Midbrain (tissue), 1 donor: ENCODE data around the gene SH2D1A.
"Not testable (repeated sequence)": the region's sequence is repeated elsewhere in the genome, so short reads cannot be mapped to it uniquely, and the experiment has no call there.

Source experiments
- DNase-seq: peaks from one replicate; lab custom pipeline; 2025; lab: John Stamatoyannopoulos, UW

Gene SH2D1A

DNA sequence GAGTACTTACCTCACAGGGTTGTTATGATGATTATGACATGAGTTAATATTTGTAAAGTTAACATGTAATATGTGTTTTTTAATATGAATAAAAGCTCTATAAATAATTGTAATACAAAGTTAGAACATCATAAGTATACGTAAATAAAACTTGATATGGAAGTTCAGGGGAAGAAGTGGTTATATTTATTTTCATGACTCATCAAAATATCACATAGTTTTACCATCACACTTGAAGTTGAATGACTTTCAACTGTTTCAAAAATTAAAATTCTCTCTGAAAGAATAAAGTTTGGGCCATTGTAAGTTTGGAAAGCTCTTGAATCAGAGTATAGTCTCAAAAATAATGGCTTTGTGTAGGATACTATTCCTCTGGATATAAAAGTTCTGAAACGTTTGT is 8.3 kb downstream of the SH2D1A start:
- no peak for DNase-seq

DNA sequence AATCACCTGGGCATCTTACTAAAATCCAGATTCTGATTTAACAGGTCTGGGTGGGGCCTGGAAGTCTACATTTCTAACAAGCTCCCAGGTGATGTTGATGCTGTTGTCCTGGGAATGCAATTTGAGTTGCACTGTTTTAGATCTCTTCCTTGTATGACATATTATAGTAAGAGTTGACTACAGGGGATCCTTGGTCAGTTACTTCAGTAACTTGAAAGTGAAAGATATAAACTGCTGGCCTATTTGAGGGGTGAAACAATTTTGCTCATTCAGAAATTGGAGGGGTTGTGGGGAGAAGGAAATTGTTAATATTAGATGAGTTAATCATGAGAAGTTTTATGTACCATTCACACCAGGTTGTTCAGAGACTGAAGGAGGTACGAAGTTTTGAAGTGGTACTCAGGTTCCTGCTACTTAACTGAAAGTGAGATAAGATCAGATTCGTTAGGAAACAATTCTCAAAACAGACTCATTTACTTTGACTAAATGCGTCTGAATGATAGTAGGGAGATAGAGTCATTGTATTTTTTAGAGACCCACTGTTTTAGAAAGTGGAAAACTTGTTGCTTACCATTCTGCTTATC is 12.5 kb downstream of the SH2D1A start:
- no peak for DNase-seq

DNA sequence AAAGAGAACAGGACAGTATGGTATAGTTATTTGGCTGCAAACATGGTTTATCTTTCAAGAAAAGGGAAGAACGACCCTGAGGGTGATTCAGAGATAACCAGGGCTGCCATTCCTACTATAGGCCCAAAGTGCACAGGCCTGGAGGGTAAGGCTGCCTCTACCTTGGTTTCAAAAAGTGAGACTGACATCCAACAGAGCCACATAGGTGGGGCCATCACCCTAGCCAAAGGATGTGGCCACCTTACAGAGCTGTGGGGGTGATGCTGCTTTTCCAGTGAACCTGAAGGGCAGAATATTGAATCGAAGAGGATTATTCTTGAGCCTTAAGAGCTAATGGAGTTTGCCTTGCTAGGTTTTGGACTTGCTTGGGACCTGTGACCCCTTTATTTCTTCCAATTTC is 15.7 kb downstream of the SH2D1A start:
- no peak for DNase-seq

DNA sequence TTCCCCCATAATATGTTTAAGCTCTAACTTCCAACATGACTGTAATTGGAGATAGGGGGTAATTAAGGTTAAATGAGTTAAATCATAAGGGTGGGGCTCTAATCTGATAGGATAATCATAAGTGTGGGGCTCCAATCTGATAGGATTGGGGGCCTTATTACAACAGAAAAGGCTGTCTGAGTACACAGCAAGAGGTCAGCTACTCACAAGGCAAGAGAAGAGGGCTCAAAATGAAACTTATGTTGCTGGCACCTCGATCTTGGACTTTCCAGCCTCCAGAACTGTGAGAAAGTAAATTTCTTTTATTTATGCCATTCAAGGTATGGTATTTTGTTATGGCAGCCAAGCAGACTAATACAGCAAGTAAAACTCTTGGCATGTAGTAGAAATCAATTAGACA is 16.4 kb downstream of the SH2D1A start:
- DNase-seq, result no peak

DNA sequence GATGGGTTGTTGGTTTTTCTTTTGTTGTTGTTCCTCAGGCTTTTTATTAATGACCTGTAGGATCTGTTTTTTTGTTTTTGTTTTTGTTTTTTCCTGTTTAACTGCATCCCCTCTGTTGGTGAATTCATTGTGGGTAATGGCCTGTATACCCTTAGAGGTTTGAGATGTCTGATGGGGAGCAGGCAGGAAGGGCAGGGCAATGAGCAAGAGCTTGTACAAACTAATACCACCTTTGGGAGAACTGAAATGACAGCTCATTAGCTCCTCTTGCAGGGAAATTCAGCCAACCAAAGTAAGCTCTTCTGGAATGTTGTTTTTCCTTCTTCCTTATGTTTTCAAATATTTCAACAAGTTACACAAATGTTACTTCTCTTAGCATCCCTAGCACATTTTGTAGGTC is 23.4 kb downstream of the SH2D1A start:
- DNase-seq, result no peak

DNA sequence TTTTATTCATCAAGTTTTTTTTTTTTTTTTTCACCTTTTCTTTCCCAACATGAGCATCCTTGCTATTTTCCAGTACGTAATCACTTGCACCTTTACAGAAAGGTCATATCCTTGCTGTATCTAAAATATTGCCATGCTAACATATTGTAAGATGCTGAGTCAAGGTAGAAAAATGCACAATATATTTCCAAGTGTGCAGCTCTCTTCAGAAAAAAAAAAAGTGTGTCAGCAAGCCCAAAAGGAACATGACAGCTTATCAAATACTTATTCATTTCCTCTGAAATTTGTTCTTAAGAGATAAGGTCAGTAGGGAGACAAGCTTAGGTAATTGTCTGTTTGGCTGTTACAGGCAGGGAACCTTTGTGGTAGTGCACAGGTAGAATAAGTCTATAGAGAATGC is 27.0 kb downstream of the SH2D1A start:
- no peak for DNase-seq

DNA sequence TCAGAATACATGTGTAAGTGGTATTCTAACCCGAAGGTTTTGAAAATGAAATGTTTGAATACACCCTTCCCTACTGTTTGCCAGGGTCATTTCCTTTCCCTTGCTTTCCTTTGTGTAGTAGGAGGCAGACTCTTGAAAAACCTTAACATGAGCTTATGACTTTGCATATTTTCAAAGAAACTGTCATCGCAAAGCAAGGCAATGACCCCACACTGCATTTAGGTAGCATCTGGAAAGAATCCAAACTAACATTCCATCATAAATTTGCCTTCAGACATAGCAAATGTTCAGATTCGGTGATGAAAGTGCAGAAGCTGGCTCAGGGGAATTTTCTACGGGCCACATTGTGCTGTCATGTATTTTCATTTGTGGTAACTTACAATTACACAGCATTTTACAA is 32.3 kb downstream of the SH2D1A start:
- DNase-seq, result no peak

DNA sequence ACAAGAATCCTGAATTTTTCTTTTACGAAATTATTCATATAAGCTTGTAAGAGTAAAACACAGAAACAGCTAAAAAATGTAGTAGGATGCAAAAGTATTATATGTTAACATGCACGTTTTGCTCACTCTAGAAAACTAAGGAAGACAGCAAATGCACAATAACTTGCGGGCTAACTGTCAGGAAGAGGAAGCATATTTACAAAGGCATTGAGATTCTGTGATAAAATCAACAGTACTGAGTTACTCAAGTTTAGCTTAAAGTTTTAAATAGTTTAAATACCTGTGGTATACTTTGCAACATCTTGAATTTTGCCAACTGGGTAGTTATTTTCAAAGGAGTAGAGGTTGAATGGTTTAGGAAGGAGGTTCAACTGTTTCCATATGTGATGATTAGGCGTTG is 37.0 kb downstream of the SH2D1A start:
- DNase-seq, result no peak

DNA sequence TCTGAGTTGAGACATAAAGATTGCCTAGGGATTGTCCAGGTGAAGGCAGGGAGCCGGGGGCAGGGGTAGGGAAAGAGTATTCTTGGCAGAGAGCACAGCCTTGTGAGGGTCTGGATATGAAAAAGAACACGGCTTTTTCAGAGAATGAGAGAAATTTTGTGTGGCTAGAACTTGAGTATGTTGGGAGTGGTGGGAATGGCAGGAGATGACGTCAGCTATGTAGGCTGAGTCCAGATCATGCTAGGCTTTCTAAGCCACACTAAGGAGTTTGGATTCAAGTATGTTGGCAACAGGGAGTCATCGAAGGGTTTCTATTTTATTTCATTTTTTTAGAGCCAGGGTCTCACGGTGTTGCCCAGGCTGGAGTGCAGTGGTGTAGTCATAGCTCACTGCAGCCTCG is 40.0 kb downstream of the SH2D1A start:
- no peak for DNase-seq

DNA sequence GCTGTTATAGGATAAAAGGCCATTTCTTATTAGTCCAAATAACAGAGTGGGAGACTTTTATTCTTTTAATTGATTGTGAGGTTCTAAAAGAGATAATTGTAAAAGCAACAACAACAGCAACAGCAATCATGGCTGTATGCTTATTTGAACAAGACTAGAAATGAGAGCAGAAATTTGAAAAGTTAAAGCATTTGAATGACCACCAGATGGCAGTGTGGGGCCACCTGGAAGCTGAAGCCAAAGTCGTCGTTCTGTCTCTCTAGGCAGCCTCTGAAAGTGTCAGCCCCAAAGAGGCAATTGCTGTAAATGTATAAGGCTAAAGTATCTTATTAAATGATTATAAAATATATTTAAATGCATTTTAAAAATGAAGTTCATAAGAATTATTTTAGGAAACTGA is 42.2 kb downstream of the SH2D1A start:
- peak; percentile 71 for DNase-seq

DNA sequence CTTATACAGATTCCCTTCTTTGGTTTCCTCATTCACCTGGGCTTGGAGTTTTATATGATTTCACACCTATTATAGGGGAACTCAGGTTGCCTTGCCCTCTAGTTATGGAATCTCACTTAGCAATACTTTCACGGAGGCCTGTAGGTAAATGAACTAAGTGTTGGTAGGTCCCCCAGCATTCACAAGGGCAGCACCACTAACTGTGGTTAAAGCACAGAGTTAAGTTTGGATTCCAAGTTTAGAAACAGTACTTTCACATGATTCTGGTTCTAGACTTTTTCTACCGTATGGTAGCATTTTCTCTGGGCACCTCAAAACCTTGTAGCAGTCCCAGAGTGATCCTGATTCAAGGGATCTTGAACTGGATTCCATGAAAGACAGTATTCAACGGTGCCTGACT is 46.4 kb downstream of the SH2D1A start:
- no peak for DNase-seq

DNA sequence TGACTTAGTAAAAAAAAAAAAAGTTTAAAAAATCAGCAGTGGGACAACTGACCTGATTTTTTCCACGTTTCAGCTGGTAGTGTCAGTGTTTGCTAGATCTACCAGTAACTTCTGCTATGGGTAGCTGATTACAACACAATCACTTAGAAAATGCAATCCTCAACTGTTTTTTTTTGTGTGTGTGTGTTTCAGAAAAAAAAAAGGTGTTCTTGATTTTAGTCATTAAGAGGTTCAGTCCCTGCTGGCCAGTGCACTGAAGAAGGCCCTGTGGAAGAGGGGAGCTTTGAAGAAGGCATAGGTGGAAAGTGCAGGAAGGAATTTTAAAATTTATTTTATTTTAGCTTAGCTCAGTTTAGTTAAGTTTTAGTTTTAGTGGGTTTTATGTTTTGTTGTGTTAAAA is 46.9 kb downstream of the SH2D1A start:
- DNase-seq, result no peak

DNA sequence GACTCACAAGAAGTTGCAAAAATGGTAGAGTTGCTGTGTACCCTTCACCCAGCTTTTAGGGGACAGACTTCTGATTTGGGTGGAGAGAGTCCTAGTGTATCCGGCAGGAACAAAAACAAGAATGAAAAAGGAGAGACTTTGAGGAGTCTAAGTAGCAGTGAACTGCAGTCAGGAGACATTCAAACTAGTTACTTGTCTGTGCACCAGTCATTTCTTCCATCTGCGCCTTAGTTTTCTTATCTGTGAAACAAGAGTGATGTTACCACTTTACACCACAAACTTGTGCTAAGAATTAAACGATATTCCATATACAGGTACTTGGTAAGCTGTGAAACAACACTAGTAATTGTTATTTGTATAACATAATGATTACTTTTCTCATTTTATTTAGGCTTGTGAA is 47.3 kb downstream of the SH2D1A start:
- DNase-seq, result no peak

DNA sequence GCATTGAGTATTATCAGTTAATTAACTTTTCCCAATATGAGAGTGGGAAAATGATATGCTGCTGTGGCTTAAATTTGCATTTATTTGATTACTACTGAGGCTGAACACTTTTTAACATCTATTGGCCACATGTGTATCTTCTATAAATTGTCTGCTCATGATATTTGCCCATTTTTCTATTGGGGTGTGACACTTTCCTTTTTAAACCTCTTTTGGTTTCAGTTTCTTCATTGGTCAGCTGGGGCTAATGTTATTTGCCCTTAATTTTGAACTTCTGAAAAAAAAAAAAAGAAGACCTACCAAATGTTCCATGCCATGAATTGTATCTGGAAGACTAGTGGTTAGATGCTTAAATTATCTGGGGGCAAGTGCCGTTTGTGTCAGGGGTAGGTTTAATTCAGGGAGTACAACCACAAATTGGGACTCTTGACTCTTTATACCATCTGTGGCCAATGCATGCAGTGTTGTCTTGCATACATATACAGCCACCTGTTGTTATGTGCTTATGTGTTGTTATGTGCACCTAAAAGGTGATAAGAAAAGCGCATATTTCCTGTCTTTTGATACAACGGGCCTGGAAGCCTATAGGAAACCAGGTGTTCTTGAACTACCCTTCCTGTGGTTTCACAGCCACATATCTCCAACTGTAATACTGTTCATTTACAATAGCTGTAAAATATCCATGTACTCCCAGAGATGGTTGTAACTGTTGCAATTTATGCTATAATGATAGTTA is 49.0 kb downstream of the SH2D1A start:
- DNase-seq, result no peak

DNA sequence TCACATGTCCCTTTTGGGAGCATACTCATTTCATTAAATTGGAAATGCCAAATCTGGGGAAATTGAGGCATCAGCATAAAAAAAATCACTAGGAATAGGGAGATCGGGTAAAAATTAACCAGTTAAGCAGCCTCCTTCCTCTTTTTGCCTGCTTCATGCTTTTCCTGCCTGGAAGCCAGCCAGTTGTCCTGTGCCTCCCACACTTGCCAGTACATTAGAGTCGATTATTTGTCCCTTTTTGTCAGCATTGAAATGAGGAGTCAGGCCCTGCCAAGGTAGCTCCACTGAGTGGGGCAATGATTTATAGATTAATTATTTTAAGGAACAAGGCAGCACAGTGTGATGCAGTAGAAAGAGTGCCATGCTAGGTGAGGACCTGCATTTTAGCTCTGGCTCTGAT is 55.3 kb downstream of the SH2D1A start:
- DNase-seq, result no peak

DNA sequence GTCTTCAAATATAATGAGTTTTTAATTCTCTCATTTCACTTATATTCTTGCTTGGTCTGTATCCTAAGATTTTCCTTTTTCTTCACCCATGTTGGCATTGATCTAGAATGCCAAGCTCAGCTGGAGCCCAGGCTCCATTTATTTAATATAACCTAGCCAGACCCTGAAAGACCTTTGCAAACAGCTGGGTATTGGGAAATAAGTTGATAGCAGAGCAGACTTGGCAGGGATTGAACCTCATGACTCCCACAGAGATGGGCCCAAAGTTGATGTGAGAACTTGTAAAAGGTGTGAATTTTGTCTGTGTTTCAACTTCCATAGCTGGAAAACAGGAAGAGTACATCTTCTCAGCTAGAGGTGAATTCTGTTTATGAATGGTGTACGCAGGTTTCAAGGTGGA is 59.5 kb downstream of the SH2D1A start:
- no peak for DNase-seq

DNA sequence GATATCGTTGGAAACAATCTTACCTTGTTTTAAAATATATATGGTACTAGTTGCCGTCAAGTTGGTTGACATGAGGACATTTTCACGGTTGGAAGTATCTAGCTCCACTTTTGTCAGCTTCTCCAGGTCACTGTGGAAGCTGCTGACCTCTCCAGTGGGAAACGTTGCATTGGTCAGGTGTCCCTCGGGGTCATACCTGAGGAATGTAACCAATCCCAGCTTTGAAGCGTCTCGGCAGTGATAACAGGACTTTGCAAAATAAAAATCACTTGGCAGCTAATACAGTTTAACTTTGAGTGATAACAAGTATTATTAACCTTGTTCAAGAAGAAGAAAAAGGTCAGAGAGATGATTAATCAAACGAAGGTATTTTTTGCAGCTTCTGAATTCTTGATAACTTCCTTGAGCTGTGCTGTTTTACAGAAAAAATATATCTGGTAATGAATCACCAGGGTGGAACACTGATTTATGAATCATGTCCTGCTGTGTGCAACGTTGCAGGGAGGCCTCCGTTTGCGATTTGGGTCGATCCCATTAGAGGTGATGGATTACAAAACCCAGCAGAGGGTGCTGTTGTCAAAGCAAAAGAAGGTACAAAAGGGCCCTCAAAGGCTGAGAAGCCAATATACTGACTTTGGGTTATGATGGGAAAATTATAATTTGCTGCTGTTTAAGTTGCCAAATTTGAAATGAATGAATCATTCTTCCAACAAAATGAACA is 60.1 kb downstream of the SH2D1A start:
- peak; percentile 54 for DNase-seq

DNA sequence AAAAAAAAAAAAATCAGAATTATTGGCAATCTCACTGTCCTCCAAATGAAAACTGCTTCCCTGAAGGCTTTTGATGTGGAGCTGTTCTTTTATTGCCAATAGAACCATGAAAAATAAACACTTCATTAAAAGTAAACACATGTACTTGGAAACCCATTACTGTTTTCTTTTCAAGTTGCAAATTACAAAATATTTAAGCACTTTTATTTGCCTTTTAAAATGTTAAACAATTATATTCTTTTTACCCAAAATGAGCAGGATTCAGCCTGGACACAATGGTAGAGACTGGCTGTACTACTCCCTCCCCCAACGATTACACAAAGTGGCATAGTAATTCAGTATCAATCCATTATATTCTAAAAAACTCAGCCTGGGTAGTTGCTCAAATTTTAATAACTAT is 60.9 kb downstream of the SH2D1A start:
- DNase-seq, result no peak

DNA sequence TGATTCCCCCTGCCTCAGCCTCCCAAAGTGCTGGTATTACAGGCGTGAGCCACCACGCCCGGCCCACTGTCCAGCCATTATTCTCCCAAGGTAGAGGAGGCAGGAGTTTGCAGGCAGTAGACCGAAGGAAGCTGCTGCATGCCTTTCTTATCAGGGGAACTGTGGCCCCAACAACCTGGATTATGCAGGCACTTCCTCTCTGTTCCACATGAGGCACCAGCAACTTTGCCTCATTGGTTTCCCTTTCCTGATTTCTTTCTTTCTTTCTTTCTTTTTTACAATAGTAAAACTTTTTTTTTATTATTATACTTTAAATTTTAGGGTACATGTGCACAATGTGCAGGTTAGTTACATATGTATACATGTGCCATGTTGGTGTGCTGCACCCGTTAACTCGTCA is 62.0 kb downstream of the SH2D1A start:
- DNase-seq, result not testable (repeated sequence)

DNA sequence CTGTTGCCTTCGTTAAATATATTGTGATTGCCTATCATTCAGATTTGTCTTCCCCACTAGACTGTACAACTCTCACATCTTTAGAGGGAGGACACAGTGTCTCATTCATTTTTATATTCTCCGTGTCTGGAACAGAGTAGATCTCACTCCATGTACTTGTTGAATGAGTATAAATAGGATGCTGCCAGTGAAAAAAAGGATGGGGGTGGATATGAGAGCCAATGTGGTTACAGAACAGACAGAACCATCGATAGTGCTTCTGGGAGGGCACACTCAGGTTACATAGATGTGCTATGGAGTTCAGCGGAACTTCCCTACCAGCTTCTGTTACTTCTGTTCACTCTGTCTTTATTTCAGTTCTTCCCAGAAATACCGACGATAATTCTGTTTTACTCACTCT is 66.9 kb downstream of the SH2D1A start:
- no peak for DNase-seq

DNA sequence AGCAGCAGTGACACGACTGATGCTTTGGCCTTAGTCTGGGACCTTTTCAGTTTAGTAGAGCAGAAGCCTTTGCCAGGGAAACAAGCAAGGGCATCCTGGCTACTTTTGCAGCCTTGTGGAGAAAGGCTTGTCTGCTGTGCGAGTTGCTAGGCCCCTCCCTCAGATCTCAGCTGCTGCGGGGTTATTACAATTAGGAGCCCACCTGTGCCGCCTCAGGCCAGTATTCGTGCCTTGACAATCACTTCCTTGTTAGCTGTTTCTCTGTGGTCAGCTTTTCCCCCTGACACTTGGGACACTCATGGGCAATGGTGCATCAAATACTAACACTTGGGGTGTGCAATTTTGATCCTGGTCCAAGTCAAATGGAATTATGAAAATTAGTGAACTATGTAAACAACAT is 67.9 kb downstream of the SH2D1A start:
- no peak for DNase-seq

DNA sequence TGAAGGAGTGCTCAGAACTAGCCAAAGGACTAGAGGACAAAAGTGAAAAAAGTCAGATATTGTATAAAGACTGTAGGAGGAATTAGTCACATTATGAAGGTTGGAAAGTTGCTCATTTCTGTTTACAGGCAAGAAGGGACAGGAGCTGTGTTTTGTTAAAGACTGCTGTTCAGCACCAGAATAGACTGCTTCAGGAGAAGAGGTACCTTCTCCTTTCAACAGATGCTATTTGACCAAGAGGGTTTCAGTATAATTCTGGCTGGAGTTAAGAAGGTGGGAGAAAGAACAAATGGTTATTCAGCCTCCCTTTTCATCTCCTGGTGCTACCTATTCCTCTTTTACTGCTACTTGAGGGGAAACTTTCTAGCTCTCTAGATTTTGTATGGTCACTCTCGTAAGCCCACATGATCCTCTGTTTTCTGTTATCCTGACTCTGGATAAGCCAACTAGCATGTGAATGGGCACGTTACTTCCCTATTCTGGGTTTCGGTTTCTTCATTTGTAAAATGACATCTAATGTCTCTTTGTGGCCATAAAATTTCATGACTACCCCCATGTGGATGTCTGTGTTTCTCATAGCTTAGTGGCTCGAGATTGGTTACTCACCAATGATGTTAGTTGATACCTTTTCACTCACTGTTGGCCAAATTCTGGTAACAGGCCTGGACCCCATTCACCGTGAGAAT is 68.9 kb downstream of the SH2D1A start:
- DNase-seq, result no peak
